ENCODE results near the gene CEP112.
"Not testable (repeated sequence)": the region's sequence is repeated elsewhere in the genome, so short reads cannot be mapped to it uniquely, and the experiment has no call there.

Gene CEP112

DNA sequence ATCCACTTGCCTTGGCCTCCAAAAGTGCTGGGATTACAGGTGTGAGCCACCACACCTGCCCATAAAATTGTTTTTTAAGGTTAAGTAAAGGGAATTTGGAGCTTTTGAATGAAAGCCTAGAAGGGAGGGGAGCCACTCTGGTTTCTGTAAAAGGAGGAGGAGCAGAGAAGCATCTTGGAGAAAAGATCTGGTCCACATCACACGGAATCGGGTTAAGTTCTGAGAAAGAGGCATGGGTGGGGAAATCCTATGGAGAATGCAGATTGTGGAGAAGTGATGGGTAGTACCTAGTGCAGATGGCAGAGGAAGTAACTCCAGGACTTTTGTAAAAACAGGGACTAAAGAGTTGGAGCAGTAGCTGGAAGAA is 18.3 kb upstream of the CEP112 start:
- DNase-seq: no peak

DNA sequence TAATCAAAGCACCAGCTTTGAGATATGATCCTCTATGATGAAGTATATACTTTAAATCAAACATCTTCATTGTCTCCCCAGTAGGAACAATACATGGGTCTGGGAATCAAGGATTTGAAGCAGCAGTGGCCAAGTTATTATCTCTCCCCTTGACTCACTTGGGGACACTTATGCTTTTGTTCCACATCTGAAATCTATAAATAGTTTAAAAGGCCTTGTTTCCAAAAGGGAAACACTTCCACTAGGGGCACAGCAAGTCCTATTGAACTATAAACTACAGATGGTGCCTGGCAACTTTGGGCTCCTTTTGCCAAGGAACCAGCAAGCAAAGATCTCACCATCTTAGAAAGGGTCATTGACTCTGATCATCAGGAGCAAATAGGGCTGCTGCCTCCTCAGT is 16.0 kb upstream of the CEP112 start:
- DNase-seq: no peak

- peak; percentile 14 for DNase-seq
These were observed 11.5 kb upstream of the CEP112 start for GRCh38 chr17:66203274-66204015.

DNA sequence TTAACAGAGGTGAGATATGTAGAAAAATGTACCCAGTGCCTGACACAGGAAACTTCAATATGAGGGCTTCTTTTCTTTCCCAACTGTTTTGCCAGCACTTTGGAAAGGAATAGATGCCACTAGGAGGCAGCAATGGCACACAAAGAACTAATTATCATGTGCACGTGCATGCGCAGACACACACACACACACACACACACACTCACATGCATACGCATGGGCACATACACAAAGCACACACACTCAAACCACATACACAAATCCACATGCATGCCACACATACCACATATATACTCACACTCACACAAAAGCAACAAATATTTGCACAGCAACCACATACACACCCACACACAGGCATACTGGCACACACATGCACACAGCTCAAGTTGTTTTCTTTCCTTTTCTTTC is 8.8 kb upstream of the CEP112 start:
- peak; percentile 91 for DNase-seq

DNA sequence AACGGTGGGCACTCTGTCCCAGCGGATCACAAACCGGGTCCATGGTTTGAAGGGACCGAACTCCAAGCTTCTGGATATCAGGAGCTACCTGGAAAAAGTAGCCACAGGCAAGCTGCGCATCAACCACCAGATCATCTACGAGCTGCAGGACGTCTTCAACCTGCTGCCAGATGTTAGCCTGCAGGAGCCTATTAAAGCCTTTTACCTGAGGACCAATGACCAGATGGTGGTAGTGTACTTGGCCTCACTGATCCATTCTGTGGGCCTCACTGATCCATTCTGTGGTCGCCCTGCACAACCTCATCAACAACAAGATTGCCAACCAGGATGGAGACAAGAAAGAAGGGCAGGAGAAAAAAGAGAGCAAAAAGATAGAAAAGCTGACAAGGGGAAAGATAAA is 6.3 kb upstream of the CEP112 start:
- no peak for DNase-seq

- no peak for DNase-seq
These were observed 400 bp upstream of the CEP112 start for GRCh38 chr17:66192378-66192687.

DNA sequence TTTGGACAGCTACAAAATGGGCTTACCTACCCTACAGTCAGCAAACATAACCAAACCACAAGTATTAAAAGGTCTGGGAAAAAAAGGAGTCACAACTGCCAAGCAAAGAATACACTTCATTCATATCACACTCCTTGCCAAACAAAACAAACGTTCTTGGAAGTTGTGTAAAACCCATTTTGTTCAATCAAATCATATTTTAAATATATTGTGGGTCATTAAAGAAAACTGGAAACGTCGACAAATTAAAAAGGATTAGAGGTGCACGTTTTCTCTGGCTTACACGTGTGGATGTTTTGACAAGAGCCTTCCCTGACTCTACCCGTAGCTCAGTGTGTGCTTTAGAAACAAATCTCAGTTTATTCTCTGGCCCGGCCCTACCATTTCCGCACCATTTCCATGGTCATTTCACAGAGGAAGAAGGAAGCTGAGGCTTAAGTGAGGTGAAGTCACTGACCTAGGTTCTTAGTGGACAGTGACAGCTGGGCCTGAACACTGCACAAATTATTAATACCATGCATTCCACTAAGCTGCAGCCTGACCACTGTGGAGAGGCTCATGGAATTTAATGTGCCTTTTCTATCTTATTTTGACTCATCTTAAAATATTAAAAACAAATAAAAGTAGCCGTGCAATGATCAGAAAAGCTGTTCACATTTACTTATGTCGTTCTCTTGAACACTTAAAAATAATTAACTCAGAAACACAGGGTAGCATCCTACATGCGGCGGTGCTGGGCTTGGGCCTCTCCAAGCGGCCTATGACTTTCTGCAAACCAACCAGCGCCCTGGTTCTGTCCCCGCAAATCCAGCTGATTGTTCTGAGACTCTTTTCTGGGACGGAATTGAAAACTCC is 968 bp downstream of the CEP112 start:
- peak; percentile 55 for DNase-seq

DNA sequence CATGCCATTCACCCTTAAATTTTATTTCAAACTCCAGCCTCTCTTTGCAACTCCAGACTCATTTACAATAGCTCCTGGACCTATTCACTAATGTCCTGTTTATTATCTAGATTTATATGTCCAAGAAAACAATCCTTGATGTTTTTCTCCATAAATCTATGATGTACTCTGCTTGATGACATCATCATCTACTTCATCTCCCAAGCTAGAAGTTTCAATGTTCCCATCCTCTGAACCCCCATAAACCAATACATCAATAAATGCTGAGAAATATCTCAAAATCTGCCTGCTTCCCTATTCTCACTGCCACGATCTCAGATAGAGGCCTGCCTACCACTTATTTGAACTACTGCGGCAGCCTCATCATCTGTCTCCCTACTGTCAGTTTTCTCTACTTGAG is 4.2 kb downstream of the CEP112 start:
- DNase-seq: no peak

- peak; percentile 35 for DNase-seq
These were observed 6.1 kb downstream of the CEP112 start for GRCh38 chr17:66185862-66186261.

- no peak for DNase-seq
These were observed 7.5 kb downstream of the CEP112 start for GRCh38 chr17:66184392-66184791.

DNA sequence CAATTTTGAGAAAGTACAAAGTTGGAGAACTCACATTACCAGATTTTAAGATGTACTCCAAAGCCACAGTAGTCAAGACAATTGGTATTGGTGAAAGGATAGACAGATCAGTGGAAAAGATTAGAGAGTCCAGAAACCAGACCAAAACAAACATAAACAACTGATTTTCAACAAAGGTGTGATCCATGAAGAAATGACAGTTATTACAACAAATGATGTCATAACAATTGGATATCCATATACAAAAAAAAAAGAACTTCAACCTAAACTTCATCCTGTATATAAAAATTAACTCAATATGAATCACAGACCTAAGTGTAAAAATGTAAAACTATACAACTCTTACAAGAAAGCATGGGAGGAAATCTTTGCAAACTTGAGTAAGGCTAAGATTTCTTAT is 8.4 kb downstream of the CEP112 start:
- no peak for DNase-seq

DNA sequence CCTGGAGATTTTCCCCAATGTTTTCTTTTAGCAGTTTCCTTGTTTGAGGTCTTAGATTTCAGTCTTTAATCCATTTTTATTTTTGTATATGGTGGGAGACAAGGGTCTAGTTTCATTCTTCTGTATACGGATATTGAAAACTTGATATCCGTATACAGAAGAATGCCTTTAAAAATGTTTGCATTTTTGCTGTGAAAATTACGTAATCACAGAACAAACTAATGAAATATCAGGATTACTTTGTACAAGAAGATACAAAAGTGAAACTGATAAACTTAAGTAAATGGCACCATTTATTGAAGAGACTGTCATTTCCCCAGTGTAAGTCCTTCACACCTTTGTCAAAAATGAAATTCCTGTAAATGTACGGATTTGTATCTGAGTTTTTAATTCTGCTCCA is 13.3 kb downstream of the CEP112 start:
- DNase-seq: no peak

GRCh38 chr17:66177048-66177447 is 14.9 kb downstream of the CEP112 start:
- peak; percentile 67 for DNase-seq

DNA sequence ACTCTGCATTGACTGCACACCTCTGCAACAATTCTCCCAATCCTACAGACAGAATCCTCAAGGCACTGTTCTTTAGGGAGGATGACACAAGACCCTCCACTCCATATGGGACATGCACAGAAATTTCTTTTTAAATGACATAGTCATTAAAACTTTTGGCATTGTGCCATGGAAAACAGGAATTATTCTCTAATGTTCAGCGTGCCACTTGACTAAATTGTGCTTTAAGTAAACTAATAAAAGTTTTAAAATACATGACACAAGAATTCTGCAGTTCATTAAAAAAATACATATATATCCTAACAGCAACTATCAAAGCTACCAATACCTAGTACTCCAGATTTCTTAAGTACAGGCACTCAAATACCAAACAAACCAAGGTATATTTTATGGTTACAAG is 16.0 kb downstream of the CEP112 start:
- DNase-seq: peak; percentile 55

DNA sequence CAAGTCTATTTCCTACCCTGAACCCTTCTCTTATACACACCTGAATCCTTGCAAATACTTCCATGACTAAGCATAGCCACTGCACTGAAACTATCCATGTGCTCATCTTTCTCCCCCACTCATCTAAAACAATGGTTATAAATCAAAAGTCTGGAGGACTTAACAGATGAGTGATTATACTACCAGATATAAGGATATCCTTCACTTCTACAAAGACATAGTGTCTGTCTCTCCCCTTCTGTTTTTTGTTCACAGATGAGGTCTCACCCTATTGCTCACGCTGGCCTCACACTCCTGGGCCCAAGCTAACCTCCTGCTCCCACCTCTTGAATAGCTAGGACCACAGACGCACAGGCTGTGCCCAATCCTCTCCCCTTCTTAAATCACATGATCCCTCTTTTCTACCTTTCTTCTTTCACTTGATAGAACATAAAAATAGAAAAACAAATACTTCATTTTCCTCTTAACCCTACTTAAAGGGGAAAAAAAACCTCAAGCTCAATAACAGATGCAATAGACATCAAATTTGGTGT is 19.2 kb downstream of the CEP112 start:
- DNase-seq: no peak

- no peak for DNase-seq
These were observed 19.8 kb downstream of the CEP112 start for GRCh38 chr17:66172144-66172543.

GRCh38 chr17:66171692-66172091 is 20.2 kb downstream of the CEP112 start:
- DNase-seq: no peak

DNA sequence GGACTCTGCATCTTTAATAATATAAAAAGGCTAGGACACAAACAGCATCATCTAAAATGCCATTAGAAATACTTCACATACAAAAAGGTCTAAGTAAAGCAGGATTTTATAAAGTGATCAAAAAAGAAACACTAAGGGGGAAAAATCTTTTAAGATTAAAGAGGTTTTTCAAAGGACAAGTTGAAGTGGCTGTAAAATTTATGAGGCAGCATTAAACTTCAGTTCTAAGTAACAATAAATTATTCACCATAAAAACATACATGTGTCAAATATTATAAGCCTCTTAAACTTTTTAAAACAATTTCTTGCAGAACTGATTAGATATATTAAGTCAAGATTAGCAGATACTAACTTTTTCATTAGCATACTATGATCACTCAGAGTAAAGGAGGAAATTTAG is 20.8 kb downstream of the CEP112 start:
- no peak for DNase-seq

DNA sequence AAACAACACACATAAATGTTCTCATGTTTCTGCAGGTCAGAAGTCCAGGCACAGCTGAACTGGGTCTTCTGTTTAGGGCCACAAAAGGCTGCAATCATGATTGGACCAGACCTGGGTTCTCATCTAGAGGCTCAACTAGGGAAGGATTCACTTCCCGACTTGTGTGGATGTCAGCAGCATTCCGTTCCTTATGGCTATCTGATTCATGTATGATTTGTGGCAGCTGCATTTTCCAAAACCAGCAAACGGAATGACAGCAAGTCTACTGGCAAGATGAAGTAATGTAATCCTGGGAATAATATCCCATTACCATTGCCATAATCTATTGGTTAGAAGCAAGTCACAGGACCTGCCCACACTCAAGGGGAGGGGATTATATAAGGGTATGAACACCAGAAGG is 22.1 kb downstream of the CEP112 start:
- no peak for DNase-seq

GRCh38 chr17:66167189-66167815 is 24.6 kb downstream of the CEP112 start:
- DNase-seq: no peak

DNA sequence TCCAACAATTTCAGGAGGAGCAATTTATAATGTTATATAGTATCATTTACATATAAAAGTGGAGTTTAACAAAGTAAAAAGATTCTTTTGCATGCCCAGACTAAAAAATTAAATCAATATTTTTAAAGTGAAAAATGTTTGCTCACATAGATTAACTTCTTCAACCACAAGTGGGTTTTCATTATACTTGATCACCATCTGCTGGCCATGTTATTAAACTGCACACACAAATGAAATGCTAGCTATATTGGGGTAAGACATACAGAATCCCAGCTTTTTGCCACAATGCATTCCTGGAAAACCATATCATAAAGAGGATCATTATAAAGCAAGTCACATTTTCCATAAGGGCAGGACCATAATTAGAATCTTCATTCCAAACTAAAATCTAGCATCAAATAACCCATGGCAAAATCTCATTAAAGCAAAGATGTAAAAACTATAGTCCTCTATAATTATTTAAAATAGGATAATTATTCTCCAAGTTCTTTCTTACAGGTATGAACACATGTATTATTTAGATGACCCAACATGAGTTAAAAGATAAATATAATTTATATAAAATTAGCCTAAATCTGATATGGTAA is 26.3 kb downstream of the CEP112 start:
- peak; percentile 67 for DNase-seq

DNA sequence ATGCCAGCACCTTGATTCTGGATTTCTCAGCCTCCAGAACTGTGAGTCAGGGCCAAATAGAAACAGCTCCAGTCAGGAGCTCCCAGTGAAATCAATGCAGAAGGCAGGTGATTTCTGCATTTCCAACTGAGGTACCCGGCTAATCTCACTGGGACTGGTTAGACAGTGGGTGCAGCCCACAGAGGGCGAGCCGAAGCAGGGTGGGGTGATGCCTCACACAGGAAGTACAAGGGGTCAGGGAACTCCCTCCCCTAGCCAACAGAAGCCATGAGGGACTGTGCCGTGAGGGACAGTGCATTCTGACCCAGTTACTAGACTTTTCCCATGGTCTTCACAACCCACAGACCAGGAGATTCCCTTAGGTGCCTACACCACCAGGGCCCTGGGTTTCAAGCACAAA is 36.9 kb downstream of the CEP112 start:
- not testable (repeated sequence) for DNase-seq

GRCh38 chr17:66152756-66153155 is 39.2 kb downstream of the CEP112 start:
- DNase-seq: no peak

DNA sequence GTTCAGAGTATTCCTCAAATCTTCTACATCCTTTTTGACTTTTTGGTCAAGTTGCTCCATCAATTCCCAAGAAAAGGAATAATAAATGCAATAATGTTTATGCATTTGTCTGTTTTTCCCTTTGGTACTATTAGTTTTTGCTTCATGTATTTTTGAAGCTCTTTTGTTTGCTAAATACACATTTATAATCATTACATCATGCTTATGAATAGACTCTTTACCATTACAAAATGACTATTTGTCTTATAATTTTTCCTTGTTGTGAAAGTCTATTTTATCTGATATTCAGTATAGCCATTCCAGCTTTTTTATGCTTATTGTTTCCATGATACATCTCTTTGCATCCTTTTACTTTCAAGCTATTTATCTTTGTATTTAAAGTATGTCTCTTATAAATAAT is 41.2 kb downstream of the CEP112 start:
- DNase-seq: no peak

Data from NCI-H69 (cell line).